ENCODE results near the gene LCP2.

DNA sequence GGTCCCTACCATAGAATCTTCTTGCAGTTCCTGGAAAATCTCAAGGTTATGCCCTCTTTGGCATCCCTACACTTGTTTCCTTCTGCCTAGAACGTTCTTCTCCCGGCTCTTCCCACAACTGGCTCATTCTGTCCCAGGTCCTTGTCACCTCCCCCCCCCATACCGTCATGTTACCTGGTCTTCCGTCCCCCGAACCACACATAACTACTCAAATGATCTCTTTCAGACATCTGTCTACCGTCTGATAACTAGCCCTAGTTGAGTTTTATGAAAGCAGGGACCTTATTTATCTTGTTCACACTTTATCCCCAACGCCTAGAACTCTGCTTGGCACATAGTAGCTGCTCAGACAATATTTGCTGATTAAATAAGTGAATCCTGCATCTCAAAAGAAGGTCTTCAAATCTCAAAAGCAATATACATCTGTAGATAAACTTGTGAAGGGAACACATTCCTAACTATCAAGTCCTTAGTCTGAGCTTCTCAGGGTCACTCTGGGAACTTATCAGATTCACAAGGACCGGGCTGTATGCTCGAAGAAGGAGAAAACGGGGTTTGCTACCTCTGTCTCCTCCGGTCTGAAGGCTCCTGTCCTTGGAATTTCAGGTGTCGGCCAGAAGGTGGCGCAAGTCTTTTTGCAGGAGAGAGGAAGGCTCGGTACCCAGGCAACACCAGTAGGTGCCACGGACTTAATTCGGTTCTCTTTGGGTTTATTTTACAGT lies 30.0 kb downstream of the LCP2 start:
- TF ChIP-seq TEAD1 (CRISPR knock-in tag; IDR thresholded peaks at IDR 0.05) (no peak; the same call in 1 of the 2 replicates), ZNF219 (CRISPR knock-in tag; IDR thresholded peaks at IDR 0.05; ENCODE audit: borderline replicate concordance) (no peak), TCF7 (CRISPR knock-in tag; IDR thresholded peaks at IDR 0.05; ENCODE audit: low read depth) (no peak), SMAD3 (CRISPR knock-in tag; IDR thresholded peaks at IDR 0.05; ENCODE audit: borderline replicate concordance) (no peak)
- TF ChIP-seq, protein P1, sequence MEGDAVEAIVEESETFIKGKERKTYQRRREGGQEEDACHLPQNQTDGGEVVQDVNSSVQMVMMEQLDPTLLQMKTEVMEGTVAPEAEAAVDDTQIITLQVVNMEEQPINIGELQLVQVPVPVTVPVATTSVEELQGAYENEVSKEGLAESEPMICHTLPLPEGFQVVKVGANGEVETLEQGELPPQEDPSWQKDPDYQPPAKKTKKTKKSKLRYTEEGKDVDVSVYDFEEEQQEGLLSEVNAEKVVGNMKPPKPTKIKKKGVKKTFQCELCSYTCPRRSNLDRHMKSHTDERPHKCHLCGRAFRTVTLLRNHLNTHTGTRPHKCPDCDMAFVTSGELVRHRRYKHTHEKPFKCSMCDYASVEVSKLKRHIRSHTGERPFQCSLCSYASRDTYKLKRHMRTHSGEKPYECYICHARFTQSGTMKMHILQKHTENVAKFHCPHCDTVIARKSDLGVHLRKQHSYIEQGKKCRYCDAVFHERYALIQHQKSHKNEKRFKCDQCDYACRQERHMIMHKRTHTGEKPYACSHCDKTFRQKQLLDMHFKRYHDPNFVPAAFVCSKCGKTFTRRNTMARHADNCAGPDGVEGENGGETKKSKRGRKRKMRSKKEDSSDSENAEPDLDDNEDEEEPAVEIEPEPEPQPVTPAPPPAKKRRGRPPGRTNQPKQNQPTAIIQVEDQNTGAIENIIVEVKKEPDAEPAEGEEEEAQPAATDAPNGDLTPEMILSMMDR (IDR thresholded peaks at IDR 0.05), result peak; percentile 81
- TF ChIP-seq, protein P2, sequence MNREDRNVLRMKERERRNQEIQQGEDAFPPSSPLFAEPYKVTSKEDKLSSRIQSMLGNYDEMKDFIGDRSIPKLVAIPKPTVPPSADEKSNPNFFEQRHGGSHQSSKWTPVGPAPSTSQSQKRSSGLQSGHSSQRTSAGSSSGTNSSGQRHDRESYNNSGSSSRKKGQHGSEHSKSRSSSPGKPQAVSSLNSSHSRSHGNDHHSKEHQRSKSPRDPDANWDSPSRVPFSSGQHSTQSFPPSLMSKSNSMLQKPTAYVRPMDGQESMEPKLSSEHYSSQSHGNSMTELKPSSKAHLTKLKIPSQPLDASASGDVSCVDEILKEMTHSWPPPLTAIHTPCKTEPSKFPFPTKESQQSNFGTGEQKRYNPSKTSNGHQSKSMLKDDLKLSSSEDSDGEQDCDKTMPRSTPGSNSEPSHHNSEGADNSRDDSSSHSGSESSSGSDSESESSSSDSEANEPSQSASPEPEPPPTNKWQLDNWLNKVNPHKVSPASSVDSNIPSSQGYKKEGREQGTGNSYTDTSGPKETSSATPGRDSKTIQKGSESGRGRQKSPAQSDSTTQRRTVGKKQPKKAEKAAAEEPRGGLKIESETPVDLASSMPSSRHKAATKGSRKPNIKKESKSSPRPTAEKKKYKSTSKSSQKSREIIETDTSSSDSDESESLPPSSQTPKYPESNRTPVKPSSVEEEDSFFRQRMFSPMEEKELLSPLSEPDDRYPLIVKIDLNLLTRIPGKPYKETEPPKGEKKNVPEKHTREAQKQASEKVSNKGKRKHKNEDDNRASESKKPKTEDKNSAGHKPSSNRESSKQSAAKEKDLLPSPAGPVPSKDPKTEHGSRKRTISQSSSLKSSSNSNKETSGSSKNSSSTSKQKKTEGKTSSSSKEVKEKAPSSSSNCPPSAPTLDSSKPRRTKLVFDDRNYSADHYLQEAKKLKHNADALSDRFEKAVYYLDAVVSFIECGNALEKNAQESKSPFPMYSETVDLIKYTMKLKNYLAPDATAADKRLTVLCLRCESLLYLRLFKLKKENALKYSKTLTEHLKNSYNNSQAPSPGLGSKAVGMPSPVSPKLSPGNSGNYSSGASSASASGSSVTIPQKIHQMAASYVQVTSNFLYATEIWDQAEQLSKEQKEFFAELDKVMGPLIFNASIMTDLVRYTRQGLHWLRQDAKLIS (CRISPR knock-in tag; IDR thresholded peaks at IDR 0.05; ENCODE audit: borderline replicate concordance), result no peak
- TF ChIP-seq, protein P3, sequence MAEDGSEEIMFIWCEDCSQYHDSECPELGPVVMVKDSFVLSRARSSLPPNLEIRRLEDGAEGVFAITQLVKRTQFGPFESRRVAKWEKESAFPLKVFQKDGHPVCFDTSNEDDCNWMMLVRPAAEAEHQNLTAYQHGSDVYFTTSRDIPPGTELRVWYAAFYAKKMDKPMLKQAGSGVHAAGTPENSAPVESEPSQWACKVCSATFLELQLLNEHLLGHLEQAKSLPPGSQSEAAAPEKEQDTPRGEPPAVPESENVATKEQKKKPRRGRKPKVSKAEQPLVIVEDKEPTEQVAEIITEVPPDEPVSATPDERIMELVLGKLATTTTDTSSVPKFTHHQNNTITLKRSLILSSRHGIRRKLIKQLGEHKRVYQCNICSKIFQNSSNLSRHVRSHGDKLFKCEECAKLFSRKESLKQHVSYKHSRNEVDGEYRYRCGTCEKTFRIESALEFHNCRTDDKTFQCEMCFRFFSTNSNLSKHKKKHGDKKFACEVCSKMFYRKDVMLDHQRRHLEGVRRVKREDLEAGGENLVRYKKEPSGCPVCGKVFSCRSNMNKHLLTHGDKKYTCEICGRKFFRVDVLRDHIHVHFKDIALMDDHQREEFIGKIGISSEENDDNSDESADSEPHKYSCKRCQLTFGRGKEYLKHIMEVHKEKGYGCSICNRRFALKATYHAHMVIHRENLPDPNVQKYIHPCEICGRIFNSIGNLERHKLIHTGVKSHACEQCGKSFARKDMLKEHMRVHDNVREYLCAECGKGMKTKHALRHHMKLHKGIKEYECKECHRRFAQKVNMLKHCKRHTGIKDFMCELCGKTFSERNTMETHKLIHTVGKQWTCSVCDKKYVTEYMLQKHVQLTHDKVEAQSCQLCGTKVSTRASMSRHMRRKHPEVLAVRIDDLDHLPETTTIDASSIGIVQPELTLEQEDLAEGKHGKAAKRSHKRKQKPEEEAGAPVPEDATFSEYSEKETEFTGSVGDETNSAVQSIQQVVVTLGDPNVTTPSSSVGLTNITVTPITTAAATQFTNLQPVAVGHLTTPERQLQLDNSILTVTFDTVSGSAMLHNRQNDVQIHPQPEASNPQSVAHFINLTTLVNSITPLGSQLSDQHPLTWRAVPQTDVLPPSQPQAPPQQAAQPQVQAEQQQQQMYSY (CRISPR knock-in tag; IDR thresholded peaks at IDR 0.05), result no peak

Measured in WTC11 (cell line).